GM21825 (cell line): Measurements from ENCODE around the gene HTRA1.

Source experiments
- ATAC-seq: cut with Tn5 transposase; IDR thresholded peaks from one replicate; pipeline ENCODE4 v1.9.1; 2021; ENCODE audit warnings: mild to moderate bottlenecking, moderate library complexity; ENCODE audit not compliant: unreplicated experiment

The HTRA1 gene

DNA sequence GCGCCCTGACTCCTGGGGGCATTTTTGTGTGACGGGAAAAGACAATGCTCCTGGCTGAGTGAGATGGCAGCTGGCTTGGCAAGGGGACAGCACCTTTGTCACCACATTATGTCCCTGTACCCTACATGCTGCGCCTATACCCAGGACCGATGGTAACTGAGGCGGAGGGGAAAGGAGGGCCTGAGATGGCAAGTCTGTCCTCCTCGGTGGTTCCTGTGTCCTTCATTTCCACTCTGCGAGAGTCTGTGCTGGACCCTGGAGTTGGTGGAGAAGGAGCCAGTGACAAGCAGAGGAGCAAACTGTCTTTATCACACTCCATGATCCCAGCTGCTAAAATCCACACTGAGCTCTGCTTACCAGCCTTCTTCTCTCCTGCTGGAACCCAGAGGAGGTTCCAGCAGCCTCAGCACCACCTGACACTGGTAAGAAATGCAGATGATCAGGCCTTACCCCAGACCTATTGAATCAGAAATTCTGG is 6.7 kb upstream of the HTRA1 start, which contains the start of gene ARMS2:
Gene ARMS2 (plus strand): TSS at position 51 of the 478 bp plus-strand sequence. CDS start 75 bp downstream, at position 126.
- no peak for ATAC-seq

DNA sequence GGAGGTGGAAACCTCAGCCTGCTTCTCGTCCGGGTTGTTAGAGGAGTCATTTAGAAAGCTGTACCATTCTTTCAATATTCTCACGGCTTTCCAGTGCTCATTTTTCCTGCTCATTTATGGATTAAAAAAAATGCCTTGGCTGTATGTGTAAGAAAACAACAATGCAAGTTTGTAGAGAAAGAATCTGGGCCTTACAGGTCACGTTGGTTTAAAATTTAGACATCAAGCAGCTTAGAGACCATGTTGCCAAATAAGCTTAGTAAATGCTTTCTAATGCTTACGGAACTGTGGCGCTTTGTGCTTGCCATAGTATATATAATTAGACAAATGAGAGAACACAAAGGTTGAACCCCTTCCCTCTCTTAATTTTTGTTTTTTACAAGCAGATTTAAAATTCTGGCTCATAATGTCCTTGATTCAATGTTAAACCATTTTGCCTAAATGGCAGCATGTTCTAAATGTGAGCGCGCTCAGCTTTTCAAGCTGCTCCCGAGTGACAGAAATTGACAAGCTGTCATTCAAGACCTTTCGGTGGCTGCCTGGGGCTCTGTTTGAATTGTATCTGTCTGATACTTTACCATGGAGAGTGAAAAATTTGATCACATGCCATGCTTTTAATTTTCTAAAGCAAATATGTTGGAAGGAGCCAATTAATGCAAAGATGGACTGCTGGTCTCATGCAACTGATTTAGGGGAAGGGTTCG is 5.8 kb upstream of the HTRA1 start:
- ATAC-seq: no peak

DNA sequence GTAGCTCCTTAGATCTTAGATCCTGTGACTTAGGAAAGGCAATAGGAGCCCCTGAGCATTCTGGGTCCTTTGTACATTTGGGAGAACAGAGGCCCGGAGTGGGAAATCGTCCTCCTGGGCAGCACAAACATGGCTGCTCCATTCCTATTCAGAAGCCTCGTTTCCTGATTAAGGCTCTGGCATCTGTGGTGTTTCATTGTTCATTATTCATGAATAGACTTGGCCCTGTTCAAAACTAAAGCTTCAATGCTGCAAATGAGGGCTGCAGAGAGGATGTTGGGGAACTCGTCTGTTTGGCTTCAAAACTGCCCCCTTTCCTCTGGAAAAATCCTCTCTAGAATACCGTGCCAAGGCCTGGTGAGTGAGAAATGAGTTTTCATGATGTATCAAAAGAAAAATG is 3.4 kb upstream of the HTRA1 start:
- ATAC-seq: no peak

DNA sequence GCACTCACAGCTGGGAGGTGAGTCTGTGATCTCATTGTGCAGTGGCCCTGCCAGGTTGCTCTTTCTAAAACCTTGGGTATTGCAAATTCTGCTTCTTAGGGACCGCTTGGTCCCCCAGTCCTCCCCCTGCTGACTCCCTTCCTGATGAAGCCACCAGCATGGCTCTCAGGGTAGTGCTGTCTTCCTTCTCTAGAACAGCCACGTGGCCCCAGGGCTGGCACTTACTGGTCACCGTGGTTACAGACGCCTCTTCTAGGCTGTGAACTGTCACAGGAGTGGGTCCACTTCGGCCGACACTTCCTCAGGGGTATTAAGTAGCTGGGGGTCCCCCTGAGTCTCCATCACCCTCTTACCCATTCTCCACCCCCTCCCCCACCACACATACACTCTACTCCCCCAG is 2.7 kb upstream of the HTRA1 start:
- no peak for ATAC-seq

DNA sequence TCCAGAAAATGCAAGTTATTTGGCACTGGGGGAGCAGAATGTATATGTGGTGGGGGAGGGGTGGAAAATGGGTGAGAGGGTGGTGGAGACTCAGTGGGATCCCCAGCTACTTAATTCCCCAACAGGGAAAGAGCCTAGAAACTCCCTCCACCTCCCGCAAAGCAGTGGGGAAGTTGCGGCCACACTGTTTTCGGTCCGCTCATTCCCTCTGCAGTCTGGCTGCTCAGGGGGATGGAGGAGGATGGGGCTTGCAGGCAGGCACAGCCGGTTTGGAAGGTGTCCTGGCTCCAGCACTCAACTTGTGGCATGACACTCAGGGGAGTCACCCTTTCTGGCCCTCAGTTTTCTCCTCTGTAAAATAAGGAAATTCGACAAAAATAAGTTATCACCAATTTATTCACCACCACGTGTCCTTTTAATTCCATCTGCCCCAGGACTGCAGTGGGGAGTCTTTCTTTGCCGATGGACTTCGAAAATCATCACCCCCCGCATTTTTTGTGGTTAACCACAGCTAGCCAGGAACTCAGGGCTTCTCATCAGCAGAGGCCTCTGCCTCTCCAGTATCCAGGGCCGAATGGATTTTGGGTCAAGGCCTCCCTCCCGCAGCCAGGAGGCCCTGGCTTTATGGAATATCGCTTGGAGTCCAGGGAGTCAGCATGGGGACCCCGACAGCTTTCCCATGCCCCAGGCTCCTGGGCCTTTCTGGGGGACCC is 1.6 kb upstream of the HTRA1 start:
- no peak for ATAC-seq

DNA sequence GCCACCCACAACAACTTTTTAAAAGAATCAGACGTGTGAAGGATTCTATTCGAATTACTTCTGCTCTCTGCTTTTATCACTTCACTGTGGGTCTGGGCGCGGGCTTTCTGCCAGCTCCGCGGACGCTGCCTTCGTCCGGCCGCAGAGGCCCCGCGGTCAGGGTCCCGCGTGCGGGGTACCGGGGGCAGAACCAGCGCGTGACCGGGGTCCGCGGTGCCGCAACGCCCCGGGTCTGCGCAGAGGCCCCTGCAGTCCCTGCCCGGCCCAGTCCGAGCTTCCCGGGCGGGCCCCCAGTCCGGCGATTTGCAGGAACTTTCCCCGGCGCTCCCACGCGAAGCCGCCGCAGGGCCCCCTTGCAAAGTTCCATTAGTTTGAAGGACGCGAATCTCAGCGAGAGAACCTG is 461 bp upstream of the HTRA1 start:
- ATAC-seq: no peak

DNA sequence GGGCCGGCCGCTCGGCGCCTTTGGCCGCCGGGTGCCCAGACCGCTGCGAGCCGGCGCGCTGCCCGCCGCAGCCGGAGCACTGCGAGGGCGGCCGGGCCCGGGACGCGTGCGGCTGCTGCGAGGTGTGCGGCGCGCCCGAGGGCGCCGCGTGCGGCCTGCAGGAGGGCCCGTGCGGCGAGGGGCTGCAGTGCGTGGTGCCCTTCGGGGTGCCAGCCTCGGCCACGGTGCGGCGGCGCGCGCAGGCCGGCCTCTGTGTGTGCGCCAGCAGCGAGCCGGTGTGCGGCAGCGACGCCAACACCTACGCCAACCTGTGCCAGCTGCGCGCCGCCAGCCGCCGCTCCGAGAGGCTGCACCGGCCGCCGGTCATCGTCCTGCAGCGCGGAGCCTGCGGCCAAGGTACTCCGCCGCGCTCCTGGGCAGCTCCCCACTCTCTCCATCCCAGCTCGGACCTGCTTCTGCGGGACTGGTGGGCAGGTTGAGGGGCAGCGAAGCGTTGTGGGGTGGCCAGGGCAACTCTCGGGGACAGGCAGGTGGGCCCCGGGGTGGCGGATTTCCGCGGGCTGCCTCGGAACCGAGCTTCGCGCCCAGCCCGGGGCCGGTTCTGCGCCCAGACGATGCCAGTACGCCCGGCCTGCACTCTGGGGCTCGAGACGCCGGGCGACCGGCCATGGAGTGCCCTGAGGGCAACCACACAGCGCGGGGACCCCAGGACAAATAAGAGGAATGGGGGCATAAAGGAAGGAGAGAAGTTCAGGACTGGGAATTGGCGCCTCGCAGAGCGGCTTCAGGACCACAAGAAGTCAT is 578 bp downstream of the HTRA1 start:
- ATAC-seq: no peak

DNA sequence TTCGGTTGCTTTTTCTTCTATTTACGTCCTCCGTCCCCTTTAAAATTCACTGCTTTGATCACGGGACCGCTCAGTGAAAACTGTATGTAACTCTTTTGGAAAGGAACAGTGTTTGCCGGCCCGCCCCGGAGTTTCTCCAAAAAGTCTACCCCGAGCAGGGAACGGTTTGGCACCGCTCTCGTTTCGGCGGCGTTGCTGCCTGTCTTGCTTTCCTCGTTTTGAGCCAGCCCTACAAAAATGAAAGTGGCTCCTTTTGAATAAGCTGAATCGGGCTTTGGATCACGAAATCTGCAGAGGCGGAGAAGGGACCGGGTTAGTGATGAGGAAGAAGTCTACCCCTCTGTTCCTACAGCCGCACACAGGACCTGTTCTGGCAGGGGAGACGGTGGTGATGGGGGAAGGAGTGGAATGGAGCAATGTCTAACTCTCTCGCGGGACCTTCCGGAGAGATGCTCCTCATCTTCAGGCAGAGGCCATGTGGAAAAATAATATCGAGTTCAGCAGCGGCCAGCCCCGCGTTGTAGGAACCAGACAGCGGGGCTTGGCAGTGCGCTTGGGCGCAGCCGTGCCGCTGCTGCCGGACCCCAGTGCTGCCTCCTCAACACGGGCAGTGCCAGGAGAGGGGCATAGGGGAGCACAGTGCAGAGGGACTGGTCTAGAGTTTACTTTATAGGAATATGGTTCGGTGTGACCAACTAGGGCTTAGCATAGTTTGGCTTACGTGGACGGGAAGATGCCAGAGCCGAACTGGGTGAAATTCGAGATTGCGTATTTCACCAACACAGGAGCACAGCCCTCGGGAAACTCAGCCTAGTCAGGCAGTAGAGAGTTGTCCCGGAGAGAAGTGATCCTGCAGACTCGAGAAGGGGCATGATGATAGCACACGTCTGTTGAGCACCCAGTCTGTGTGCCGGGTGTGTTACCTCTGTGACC is 1.4 kb downstream of the HTRA1 start:
- no peak for ATAC-seq

DNA sequence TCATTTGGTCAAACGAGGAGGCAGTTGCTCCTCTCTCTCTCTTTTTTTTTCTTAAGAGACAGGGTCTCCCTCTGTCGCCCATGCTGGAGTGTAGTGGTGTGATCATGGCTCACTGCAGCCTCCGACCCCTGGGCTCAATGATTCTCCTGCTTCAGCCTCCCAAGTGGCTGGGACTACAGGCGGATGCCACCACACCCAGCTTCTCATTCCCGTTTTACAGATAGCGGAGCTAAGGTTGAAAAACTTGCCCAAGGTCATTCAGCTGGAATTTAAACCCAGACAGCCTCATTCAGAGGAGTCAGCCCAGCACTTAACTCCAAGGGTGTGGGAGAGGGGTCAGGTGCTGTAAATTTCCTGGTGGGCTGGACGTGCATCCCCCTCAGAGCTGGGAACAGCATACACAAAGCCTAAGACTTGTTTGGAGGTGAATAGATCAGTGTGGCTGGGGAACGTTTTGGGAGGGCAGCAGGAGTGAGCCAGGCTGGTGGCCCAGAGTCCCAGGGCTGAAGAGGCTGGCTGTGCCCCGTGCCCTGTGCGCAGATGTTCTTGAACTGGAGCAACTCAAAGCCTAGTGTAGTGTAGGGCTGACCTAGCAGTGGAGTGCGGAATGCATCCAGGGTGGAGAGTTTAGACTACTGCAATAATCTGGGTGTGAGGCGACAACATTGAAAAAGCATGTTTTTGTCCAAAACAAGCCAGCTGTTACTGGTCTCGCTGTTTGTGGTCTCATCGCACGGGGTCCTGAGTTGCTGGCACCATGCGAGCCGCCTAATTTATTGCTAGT is 2.3 kb downstream of the HTRA1 start:
- no peak for ATAC-seq

DNA sequence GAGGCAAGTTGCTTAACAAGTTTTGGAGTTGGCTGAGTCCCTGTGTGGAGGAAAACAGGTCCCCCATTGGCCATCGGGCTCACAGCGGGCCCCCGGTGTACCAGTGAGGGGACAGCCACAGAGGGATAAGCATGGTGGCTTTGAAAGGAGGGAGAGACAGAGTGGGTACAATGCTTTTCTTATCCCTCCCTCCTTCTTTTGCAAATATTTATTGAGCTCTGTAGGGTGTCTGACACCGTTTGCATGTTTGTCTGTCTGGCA is 2.8 kb downstream of the HTRA1 start:
- ATAC-seq: no peak

DNA sequence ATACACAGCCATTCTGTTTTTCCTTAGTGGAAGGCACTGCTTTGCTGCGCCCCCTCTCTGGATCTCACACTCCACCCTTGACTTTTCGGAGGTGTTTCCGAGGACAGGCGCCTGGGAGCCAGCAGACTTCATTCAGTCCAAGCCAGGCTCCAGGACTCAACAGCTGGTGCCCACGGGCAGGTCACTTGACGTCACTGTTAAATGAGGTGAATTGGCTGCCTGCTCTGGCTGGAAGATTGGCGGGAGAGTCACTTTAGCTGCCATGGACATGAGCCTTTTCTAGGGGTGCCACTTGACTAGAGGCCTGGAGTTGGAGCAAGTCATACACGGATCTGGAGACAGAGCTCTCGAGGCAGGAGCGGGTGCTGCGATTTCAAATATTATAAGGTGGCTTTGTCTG is 3.2 kb downstream of the HTRA1 start:
- ATAC-seq: no peak

DNA sequence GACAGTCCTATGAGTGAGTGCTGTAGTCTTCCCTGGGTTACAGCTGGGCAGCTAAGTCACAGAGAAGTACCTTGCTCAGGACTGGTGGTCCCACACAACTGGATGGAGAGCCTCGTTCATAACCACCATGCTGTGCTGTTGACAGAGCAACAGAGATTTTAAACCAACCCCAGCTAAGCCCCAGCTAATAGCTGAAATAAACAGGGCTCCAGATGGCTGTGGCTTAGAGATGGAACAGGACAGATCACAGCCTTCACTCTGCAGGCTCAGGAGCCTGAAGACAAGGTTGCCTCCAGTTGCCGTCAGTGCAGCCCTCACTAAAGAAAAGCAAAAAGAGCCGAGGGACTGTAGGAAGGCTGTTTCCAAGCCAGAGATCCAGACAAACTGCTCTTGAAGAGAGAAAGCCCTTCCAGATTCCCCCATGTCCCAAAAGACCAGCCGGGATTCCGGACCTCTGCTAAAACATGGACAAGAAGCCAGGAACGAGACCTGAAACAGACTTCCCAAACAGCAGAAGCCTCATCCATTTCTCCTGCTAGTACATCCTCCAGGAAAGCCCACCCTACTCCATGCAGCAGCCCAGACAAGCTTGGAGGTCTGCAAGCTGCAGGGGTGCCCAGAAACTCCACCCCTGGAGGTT is 4.2 kb downstream of the HTRA1 start:
- no peak for ATAC-seq

DNA sequence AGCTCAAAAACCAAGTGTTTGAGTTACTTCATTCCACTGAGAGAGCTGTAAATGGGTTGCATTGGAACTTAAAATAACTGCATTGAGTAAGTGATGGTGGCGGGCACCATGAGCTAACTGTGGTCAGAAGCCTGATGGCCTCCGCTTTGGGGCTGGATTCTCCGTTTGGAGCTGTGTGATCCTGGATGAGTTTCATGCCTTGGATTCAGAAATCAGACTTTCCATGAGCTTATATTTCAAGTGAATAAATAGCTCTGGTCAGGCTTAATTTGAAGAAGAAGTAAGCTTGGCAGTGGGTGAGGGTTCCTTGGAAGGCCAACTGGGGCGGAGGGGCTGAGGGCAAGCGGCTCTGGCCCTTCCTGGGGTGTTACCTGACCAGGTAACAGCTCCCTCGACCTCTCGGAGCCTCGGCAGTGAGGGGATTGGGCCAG is 5.6 kb downstream of the HTRA1 start:
- ATAC-seq: no peak

DNA sequence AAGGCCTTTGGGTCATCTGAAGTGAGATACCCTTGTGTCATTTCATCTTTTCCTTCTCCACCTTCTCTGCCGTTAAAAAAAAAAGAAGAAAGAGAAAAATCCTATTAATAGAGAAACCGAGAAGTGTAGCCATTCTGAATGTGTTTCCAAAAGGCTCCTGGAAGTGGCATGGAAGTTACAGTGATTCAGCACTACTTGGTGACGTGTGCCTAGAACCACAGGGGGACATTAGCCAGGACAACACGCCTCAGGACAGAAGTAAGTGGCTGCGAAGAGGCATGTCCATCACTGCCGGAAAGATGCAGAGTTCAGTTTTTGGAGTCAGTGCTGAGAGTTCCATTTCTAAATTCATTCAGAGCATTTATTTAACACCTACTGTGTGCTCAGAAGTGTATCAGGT is 6.3 kb downstream of the HTRA1 start:
- ATAC-seq: no peak

DNA sequence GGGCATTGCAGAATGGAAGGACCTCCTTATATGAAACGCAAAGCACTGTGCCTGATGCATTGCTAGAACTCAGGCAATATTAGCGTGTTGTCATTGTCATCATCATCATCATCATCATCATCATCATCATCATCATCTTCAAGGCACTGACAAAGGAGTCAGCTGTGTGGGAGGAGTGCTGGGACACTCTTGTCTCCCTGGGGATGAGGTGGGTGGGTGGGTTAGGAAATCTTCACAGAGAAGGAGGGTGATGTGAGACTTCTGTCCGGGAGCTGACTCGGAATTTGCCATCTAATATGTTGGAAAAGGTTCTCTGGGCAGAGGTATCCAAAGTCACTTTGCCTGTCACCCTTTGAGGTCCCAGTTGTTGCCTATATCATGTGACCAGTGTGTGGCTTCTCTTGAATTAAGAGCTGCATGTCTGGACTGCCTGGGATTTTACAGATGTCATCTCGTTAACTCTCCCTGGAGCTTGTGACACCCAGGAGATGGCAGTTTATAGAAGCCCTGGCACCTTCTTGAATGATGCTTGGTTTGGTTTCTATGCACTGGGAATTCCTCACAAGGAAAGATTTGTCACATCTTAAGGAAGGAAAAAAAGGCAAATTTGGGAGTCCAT is 7.1 kb downstream of the HTRA1 start:
- no peak for ATAC-seq

DNA sequence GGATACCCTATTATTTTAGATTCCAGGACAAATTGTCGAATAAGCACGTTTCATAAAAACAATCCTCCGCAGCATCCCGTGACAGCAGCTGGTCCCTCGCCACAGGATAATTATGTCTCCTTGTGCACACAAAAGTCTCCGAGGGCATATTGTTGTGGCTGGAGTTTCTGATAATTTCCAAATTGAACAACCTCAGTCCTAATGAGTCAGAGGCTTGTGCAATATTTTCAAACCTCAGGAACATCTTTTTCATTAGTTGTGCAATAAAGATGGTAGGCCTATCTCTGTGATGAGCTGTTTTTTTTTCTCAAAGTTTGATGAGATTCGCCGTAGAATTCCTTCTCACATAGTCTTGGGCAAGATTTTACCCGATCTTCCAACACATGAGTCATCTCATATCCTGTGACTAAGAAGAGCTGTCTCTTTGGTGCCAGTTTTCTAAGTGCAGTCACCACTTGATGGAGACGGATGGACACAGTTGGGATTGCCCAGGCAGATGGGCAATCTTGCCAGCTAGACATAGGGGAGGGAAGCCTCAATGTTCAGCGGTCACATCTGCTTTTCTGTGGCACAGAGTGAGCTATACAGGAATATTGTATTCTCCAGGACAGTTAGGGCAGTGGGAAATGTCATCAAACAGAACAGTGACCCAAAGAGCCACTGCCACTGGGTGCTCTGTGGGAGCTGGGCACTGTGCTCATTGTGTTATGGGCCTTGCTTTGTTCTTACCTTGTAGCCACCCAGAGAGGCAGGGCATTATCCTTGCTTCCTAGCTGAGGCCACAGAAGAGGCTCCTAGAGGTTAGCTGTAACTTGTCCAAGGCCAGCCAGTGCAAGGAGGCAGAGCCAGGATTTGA is 7.8 kb downstream of the HTRA1 start:
- ATAC-seq: no peak

DNA sequence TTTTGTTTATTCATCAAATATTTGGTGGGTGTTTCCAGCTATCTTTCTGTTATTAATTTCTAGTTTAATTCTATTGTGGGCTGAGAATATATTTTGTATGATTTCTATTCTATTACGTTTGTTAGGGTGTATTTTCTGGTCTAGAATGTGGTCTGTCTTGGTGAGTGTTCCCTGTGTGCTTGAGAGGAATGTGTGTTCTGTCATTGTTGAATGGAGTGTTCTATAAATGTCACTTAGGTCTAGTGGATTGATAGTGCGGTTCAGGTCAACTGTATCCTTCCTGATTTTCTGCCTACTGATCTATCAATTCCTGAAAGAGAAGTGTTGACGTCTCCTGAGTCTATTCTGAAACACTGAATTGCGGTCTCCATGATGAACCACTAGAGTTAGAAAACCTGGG is 8.5 kb downstream of the HTRA1 start:
- ATAC-seq: no peak

DNA sequence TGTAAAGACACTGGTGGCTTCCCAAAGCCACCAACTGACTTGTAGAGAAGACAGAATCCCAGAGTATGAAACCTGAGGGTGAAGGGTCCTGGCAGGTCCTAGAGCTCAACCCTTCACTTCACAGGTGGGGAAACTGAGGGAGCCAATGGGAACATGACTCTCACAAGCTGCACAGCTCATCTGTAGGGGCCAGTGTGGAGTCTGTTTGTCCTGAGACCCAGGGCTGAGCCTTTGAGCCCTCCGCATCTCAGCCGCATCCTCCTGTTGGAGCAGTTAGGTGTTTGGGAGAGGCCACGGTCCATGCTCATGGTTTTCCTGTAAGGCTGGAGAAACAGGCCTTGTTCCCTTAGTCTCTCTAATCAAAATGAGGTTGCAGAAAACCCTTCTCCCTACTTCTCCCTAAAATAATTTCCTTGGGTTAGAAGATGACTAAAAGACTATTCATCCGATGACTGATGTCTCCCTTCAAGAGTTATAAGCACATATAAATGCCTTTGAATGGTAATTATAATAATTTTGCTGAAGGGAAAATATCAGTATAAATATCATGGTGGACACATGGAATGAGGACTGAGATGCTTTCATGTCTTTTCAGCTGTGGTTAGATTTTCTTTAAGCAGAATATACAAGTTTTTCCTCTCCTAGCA is 10.3 kb downstream of the HTRA1 start:
- ATAC-seq: no peak
